GM12865 (cell line): ENCODE data around the gene GDF11.

ENCODE experiments used
- DNase-seq: peaks from one replicate; pipeline ENCODE4 v3.0.0; 2010; ENCODE audit warnings: low read depth
- H3K4me3 ChIP-seq: 2 replicates; pipeline ENCODE4 v1.5.1; 2011; ENCODE audit warnings: mild to moderate bottlenecking, low read depth, low read length, control low read depth
- CTCF ChIP-seq: IDR thresholded peaks from 2 replicates; pipeline ENCODE4 v1.5.1; 2011; ENCODE audit warnings: low read length, control low read depth, low read depth, inconsistent platforms; ENCODE audit not compliant: insufficient read depth; ENCODE audit errors: missing control alignments

The GDF11 gene

GRCh38 chr12:55742719-55743405 lies at the start of gene GDF11:
TSS of gene GDF11 (plus strand) at chr12:55743122. CDS start at chr12:55743317, 195 bp downstream.
- peak within 1 kb of the TSS; percentile 75 for H3K4me3 ChIP-seq
- peak; percentile 69 for DNase-seq
- no peak for TF ChIP-seq CTCF

- no peak overlapping the region for H3K4me3 ChIP-seq
- no peak for DNase-seq
- TF ChIP-seq CTCF = no peak
Observed at GRCh38 chr12:55693323-55694187, 49.4 kb upstream of the GDF11 start.

- H3K4me3 ChIP-seq = no peak overlapping the region
- no peak for TF ChIP-seq CTCF
- no peak for DNase-seq
Observed at GRCh38 chr12:55694188-55694515, 48.8 kb upstream of the GDF11 start.

GRCh38 chr12:55694651-55695050 lies 48.3 kb upstream of the GDF11 start:
- no peak for DNase-seq

GRCh38 chr12:55695349-55695748 lies 47.6 kb upstream of the GDF11 start:
- TF ChIP-seq CTCF = no peak
- DNase-seq = no peak
- H3K4me3 ChIP-seq = no peak overlapping the region

More at GRCh38 chr12:55694651-55695050, 48.3 kb upstream of the GDF11 start:
- H3K4me3 ChIP-seq = no peak overlapping the region
- no peak for TF ChIP-seq CTCF

- TF ChIP-seq CTCF = no peak
- no peak for DNase-seq
- no peak overlapping the region for H3K4me3 ChIP-seq
Observed at GRCh38 chr12:55696141-55696540, 46.8 kb upstream of the GDF11 start.
